ENCODE measurements around the gene UBN1. TPM values are rescaled to one million over a fixed set of nuclear protein-coding genes. Genes with fewer than 3 reads are reported as not detected.
"Not testable (repeated sequence)": the region's sequence is repeated elsewhere in the genome, so short reads cannot be mapped to it uniquely, and the experiment has no call there.

The UBN1 gene
- total and polyA plus RNA-seq, 3 donors from 2014 or later, result 88.1 to 115 (median 98.2) TPM

GRCh38 chr16:4893103-4893862 lies 46.0 kb downstream of the UBN1 start:
- TF ChIP-seq POLR2A (IDR thresholded peaks at IDR 0.05) (no peak), CTCF (IDR thresholded peaks at IDR 0.05) (no peak)
- no peak for DNase-seq
- Histone ChIP-seq H3K27ac (no peak overlapping the region), H3K4me1 (no peaks in the 10 kb centered on the region), H3K4me3 (no peak overlapping the region), H3K27me3 (no peaks in the 10 kb centered on the region), H3K9me3 (no peaks in the 10 kb centered on the region), H3K36me3 (ENCODE audit: low read depth, missing control alignments) (no peaks in the 10 kb centered on the region)
- intact Hi-C loops (cut with DNase I; ENCODE audit: low total_unique reads), result no loop called here
- 83 to 89% methylated on average over 10 to 22 of the region's 26 CpGs for WGBS, 2 donors

GRCh38 chr16:4894276-4895150 lies 47.2 kb downstream of the UBN1 start:
- peak overlapping the region; percentile 15 to 30 for H3K4me3 ChIP-seq
- WGBS, 2 donors, result 64 to 77% methylated on average over 17 to 22 of the region's 22 CpGs
- no peaks in the 10 kb centered on the region for H3K36me3 ChIP-seq (ENCODE audit: low read depth, missing control alignments)
- DNase-seq, result peak; percentile 64
- H3K9me3 ChIP-seq, result no peaks in the 10 kb centered on the region
- H3K4me1 ChIP-seq, result no peaks in the 10 kb centered on the region
- TF ChIP-seq CTCF (IDR thresholded peaks at IDR 0.05) (no peak), POLR2A (IDR thresholded peaks at IDR 0.05) (no peak)
- intact Hi-C loops (cut with DNase I; ENCODE audit: low total_unique reads), result no loop called here
- H3K27ac ChIP-seq, result no peak overlapping the region
- no peaks in the 10 kb centered on the region for H3K27me3 ChIP-seq

GRCh38 chr16:4895366-4895765 lies 48.1 kb downstream of the UBN1 start:
- 80 to 100% methylated on average over 5 to 13 of the region's 13 CpGs for WGBS, 2 donors
- Histone ChIP-seq H3K4me1 (no peaks in the 10 kb centered on the region), H3K27ac (no peak overlapping the region), H3K27me3 (no peaks in the 10 kb centered on the region), H3K9me3 (no peaks in the 10 kb centered on the region), H3K36me3 (ENCODE audit: low read depth, missing control alignments) (no peaks in the 10 kb centered on the region), H3K4me3 (peak overlapping the region in 1 of 2 donors; percentile 30)
- no peak for TF ChIP-seq POLR2A (IDR thresholded peaks at IDR 0.05)
- no peak for TF ChIP-seq CTCF (IDR thresholded peaks at IDR 0.05)
- intact Hi-C loops (cut with DNase I; ENCODE audit: low total_unique reads), result no loop called here
- no peak for DNase-seq

GRCh38 chr16:4896761-4897160 lies 49.5 kb downstream of the UBN1 start:
- WGBS, 2 donors, result 91 to 94% methylated on average over 9 of the region's 9 CpGs
- H3K36me3 ChIP-seq (ENCODE audit: low read depth, missing control alignments); intact Hi-C loops (cut with DNase I; ENCODE audit: low total_unique reads); DNase-seq; H3K9me3 ChIP-seq; H3K4me3 ChIP-seq; H3K4me1 ChIP-seq; H3K27me3 ChIP-seq; H3K27ac ChIP-seq: not testable (repeated sequence)

- TF ChIP-seq CTCF (IDR thresholded peaks at IDR 0.05) (no peak), POLR2A (IDR thresholded peaks at IDR 0.05) (no peak)
- Histone ChIP-seq H3K27me3 (no peaks in the 10 kb centered on the region), H3K4me3 (no peak overlapping the region), H3K9me3 (no peaks in the 10 kb centered on the region), H3K36me3 (ENCODE audit: low read depth, missing control alignments) (no peaks in the 10 kb centered on the region), H3K4me1 (no peaks in the 10 kb centered on the region), H3K27ac (no peak overlapping the region)
- intact Hi-C loops (cut with DNase I; ENCODE audit: low total_unique reads), result no loop called here
- DNase-seq, result no peak
- 94% methylated on average over 7 of the region's 7 CpGs for WGBS, 2 donors
Observed at GRCh38 chr16:4897328-4897727, 50.0 kb downstream of the UBN1 start.

Measured in testis (tissue), 3 donors.